GM20431 (cell line): ENCODE data around the gene MINDY4.

Source experiments
- in situ Hi-C: fragments of 300-500 bp; cut with MseI, MboI; formaldehyde crosslinking; loops from one replicate; pipeline ENCODE4 v1.15.0; 2020; ENCODE audit warnings: low sequenced_read_pairs; ENCODE audit not compliant: unreplicated experiment

The MINDY4 gene

GRCh38 chr7:30740417-30741181, 30.6 kb upstream of the MINDY4 start:
- in situ Hi-C loops, result no loop called here

GRCh38 chr7:30741289-30741688, 29.9 kb upstream of the MINDY4 start:
- in situ Hi-C loops, result no loop called here

- in situ Hi-C loops, result no loop called here
Observed at GRCh38 chr7:30743371-30744074, 27.7 kb upstream of the MINDY4 start.

- in situ Hi-C loops, result no loop called here
Observed at GRCh38 chr7:30744075-30744417, 27.2 kb upstream of the MINDY4 start.

- in situ Hi-C loops, result no loop called here
Observed at GRCh38 chr7:30745261-30745941, 25.8 kb upstream of the MINDY4 start.

- in situ Hi-C loops, result no loop called here
Observed at GRCh38 chr7:30750010-30750409, 21.2 kb upstream of the MINDY4 start.

GRCh38 chr7:30750683-30751650, 20.2 kb upstream of the MINDY4 start:
- in situ Hi-C loops, result no loop called here

- in situ Hi-C loops, result no loop called here
Observed at GRCh38 chr7:30751696-30752273, 19.4 kb upstream of the MINDY4 start, which contains the start of gene INMT. Gene INMT (plus strand): TSS chr7:30752135. CDS start chr7:30752151, 16 bp downstream.

- in situ Hi-C loops, result no loop called here
Observed at GRCh38 chr7:30752484-30752883, 18.7 kb upstream of the MINDY4 start.

GRCh38 chr7:30752979-30753378, 18.2 kb upstream of the MINDY4 start:
- in situ Hi-C loops, result no loop called here

- in situ Hi-C loops, result no loop called here
Observed at GRCh38 chr7:30754315-30754877, 16.8 kb upstream of the MINDY4 start.

GRCh38 chr7:30755384-30756154, 15.6 kb upstream of the MINDY4 start:
- in situ Hi-C loops, result no loop called here

- in situ Hi-C loops, result no loop called here
Observed at GRCh38 chr7:30757342-30757692, 13.9 kb upstream of the MINDY4 start.

- in situ Hi-C loops, result no loop called here
Observed at GRCh38 chr7:30760514-30761213, 10.6 kb upstream of the MINDY4 start.

GRCh38 chr7:30761214-30762156, 9.7 kb upstream of the MINDY4 start:
- in situ Hi-C loops, result no loop called here

- in situ Hi-C loops, result no loop called here
Observed at GRCh38 chr7:30764030-30764975, 6.9 kb upstream of the MINDY4 start.
